Renal cortical epithelial cell (primary cell): ENCODE results near the gene HOATZ. TPM values are rescaled to one million over a fixed set of nuclear protein-coding genes. Genes with fewer than 3 reads are reported as not detected.

Experiments used
- DNase-seq: peaks from one replicate; pipeline ENCODE4 v3.0.0-alpha.2; 2011; ENCODE audit warnings: low read depth
- total RNA-seq: library from RNA; depleted of rRNA; stranded (reverse); fragments of >200 nt; gene quantifications from 2 replicates; pipeline ENCODE4 v1.2.3, GENCODE V29; 2014

Gene HOATZ
- total RNA-seq, 1 donor from 2014 or later: not detected

- no peak for DNase-seq
Observed at GRCh38 chr11:111549196-111549868, 34.8 kb downstream of the HOATZ start.

- DNase-seq: no peak
Observed at GRCh38 chr11:111549869-111550203, 35.3 kb downstream of the HOATZ start.

- DNase-seq: no peak
Observed at GRCh38 chr11:111550258-111550657, 35.7 kb downstream of the HOATZ start.

GRCh38 chr11:111554532-111554931 lies 40.0 kb downstream of the HOATZ start:
- DNase-seq: peak; percentile 32

- peak; percentile 70 for DNase-seq
Observed at GRCh38 chr11:111555255-111555654, 40.7 kb downstream of the HOATZ start.

- peak; percentile 61 for DNase-seq
Observed at GRCh38 chr11:111557425-111558111, 43.0 kb downstream of the HOATZ start.

GRCh38 chr11:111559800-111560464 lies 45.4 kb downstream of the HOATZ start:
- no peak for DNase-seq

GRCh38 chr11:111560800-111561199 lies 46.2 kb downstream of the HOATZ start:
- no peak for DNase-seq

- no peak for DNase-seq
Observed at GRCh38 chr11:111561306-111561705, 46.7 kb downstream of the HOATZ start.

- peak; percentile 94 for DNase-seq
Observed at GRCh38 chr11:111561791-111562325, 47.3 kb downstream of the HOATZ start.

GRCh38 chr11:111562692-111563389 lies 48.3 kb downstream of the HOATZ start:
- DNase-seq: no peak

- DNase-seq: peak; percentile 68
Observed at GRCh38 chr11:111565114-111565720, 50.6 kb downstream of the HOATZ start.

- DNase-seq: no peak
Observed at GRCh38 chr11:111566324-111566723, 51.7 kb downstream of the HOATZ start.

GRCh38 chr11:111569476-111569875 lies 54.9 kb downstream of the HOATZ start:
- no peak for DNase-seq

- no peak for DNase-seq
Observed at GRCh38 chr11:111570796-111571195, 56.2 kb downstream of the HOATZ start.

- DNase-seq: peak; percentile 79
Observed at GRCh38 chr11:111571829-111572501, 57.4 kb downstream of the HOATZ start.

GRCh38 chr11:111572581-111572980 lies 58.0 kb downstream of the HOATZ start:
- no peak for DNase-seq

- no peak for DNase-seq
Observed at GRCh38 chr11:111573821-111574249, 59.3 kb downstream of the HOATZ start.

GRCh38 chr11:111574373-111575225 lies 60.0 kb downstream of the HOATZ start:
- DNase-seq: no peak

- no peak for DNase-seq
Observed at GRCh38 chr11:111575740-111576139, 61.2 kb downstream of the HOATZ start.
